ENCODE measurements around the gene MROH7.

MROH7 gene

GRCh38 chr1:54609301-54609921 lies 32.2 kb upstream of the MROH7 start:
- ChIA-PET CTCF (no interaction called here), POLR2A (no interaction called here)
- no peak for TF ChIP-seq CTCF (IDR thresholded peaks at IDR 0.05; ENCODE audit: insufficient read depth, low read length, missing control alignments)
- no peak for DNase-seq (ENCODE audit: low read depth, low spot score)
- no peak overlapping the region for H3K4me3 ChIP-seq (ENCODE audit: low read depth, low read length)

- no peak for TF ChIP-seq CTCF (IDR thresholded peaks at IDR 0.05; ENCODE audit: insufficient read depth, low read length, missing control alignments)
- CTCF ChIA-PET, result no interaction called here
- POLR2A ChIA-PET, result no interaction called here
- no peak for DNase-seq (ENCODE audit: low read depth, low spot score)
- H3K4me3 ChIP-seq (ENCODE audit: low read depth, low read length), result no peak overlapping the region
Measured at GRCh38 chr1:54610048-54610447, 31.5 kb upstream of the MROH7 start.

- POLR2A ChIA-PET, result no interaction called here
- DNase-seq (ENCODE audit: low read depth, low spot score), result no peak
- CTCF ChIA-PET, result no interaction called here
- no peak overlapping the region for H3K4me3 ChIP-seq (ENCODE audit: low read depth, low read length)
- no peak for TF ChIP-seq CTCF (IDR thresholded peaks at IDR 0.05; ENCODE audit: insufficient read depth, low read length, missing control alignments)
Measured at GRCh38 chr1:54610601-54611580, 30.7 kb upstream of the MROH7 start.

GRCh38 chr1:54611621-54612020 lies 30.0 kb upstream of the MROH7 start:
- no peak for TF ChIP-seq CTCF (IDR thresholded peaks at IDR 0.05; ENCODE audit: insufficient read depth, low read length, missing control alignments)
- DNase-seq (ENCODE audit: low read depth, low spot score), result no peak
- POLR2A ChIA-PET, result no interaction called here
- no peak overlapping the region for H3K4me3 ChIP-seq (ENCODE audit: low read depth, low read length)
- CTCF ChIA-PET, result no interaction called here

GRCh38 chr1:54614024-54614423 lies 27.6 kb upstream of the MROH7 start:
- CTCF ChIA-PET, result interaction anchor here (1.2 kb wide), 1 partner anchor 12 kb away, joined by 4 read pairs; no protein-coding TSS in a partner anchor
- no peak for DNase-seq (ENCODE audit: low read depth, low spot score)
- no peak for TF ChIP-seq CTCF (IDR thresholded peaks at IDR 0.05; ENCODE audit: insufficient read depth, low read length, missing control alignments)
- no peak overlapping the region for H3K4me3 ChIP-seq (ENCODE audit: low read depth, low read length)
- POLR2A ChIA-PET, result no interaction called here

- POLR2A ChIA-PET, result no interaction called here
- no peak for TF ChIP-seq CTCF (IDR thresholded peaks at IDR 0.05; ENCODE audit: insufficient read depth, low read length, missing control alignments)
- H3K4me3 ChIP-seq (ENCODE audit: low read depth, low read length), result no peak overlapping the region
- CTCF ChIA-PET, result interaction anchor here (1.2 kb wide), 1 partner anchor 12 kb away, joined by 4 read pairs; no protein-coding TSS in a partner anchor
- DNase-seq (ENCODE audit: low read depth, low spot score), result no peak
Measured at GRCh38 chr1:54614563-54614962, 27.0 kb upstream of the MROH7 start.
